ENCODE data around the gene BSND.

Gene BSND

GRCh38 chr1:54995835-54996234, 2.9 kb upstream of the BSND start:
- TF ChIP-seq EZH2phosphoT487 (IDR thresholded peaks at IDR 0.05; ENCODE audit: low read depth) (no peak), CTCF (IDR thresholded peaks at IDR 0.05; ENCODE audit: low read depth, low read length) (no peak)
- H3K4me2 ChIP-seq (ENCODE audit: low read length), result peak overlapping the region; percentile 79
- H3K4me1 ChIP-seq (ENCODE audit: low read length), result 0 out of 2 replicates have a peak, but pooled peaks cover 3% of the 10 kb centered on the region
- no peak overlapping the region; the same call in 1 of the 2 replicates for H2AFZ ChIP-seq (ENCODE audit: low read depth, low read length)
- no peaks in the 10 kb centered on the region for H4K20me1 ChIP-seq (ENCODE audit: insufficient read depth, low read length)
- H3K79me2 ChIP-seq (ENCODE audit: low read length), result no peaks in the 10 kb centered on the region
- no peaks in the 10 kb centered on the region for H3K36me3 ChIP-seq (replicated peaks; ENCODE audit: low read depth, low read length)
- H3K27ac ChIP-seq (ENCODE audit: low read length), result no peak overlapping the region
- H3K27me3 ChIP-seq (ENCODE audit: low read depth, low read length), result peaks cover 12% of the 10 kb centered on the region; the same call in 1 of the 2 replicates
- no peaks in the 10 kb centered on the region for H3K9me3 ChIP-seq (ENCODE audit: insufficient read depth, low read length)
- H3K4me3 ChIP-seq (ENCODE audit: low read length), result 0 out of 2 replicates have a peak overlapping the region, but pooled peaks have one; percentile 46
- no peak overlapping the region for H3K9ac ChIP-seq (ENCODE audit: low read length)

GRCh38 chr1:54996359-54996868, 2.3 kb upstream of the BSND start:
- Histone ChIP-seq H3K27ac (ENCODE audit: low read length) (no peak overlapping the region), H3K36me3 (replicated peaks; ENCODE audit: low read depth, low read length) (no peaks in the 10 kb centered on the region), H2AFZ (ENCODE audit: low read depth, low read length) (no peak overlapping the region; the same call in 1 of the 2 replicates), H3K79me2 (ENCODE audit: low read length) (no peaks in the 10 kb centered on the region), H4K20me1 (ENCODE audit: insufficient read depth, low read length) (no peaks in the 10 kb centered on the region), H3K27me3 (ENCODE audit: low read depth, low read length) (peaks cover 12% of the 10 kb centered on the region; the same call in 1 of the 2 replicates), H3K9ac (ENCODE audit: low read length) (no peak overlapping the region), H3K4me2 (ENCODE audit: low read length) (peak overlapping the region; percentile 79), H3K9me3 (ENCODE audit: insufficient read depth, low read length) (no peaks in the 10 kb centered on the region), H3K4me3 (ENCODE audit: low read length) (peak overlapping the region; percentile 46; the same call in 1 of the 2 replicates), H3K4me1 (ENCODE audit: low read length) (0 out of 2 replicates have a peak, but pooled peaks cover 3% of the 10 kb centered on the region)
- TF ChIP-seq EZH2phosphoT487 (IDR thresholded peaks at IDR 0.05; ENCODE audit: low read depth) (no peak), CTCF (IDR thresholded peaks at IDR 0.05; ENCODE audit: low read depth, low read length) (peak; percentile 69)

- Histone ChIP-seq H3K4me3 (ENCODE audit: low read length) (no peak overlapping the region), H3K4me1 (ENCODE audit: low read length) (0 out of 2 replicates have a peak, but pooled peaks cover 3% of the 10 kb centered on the region), H4K20me1 (ENCODE audit: insufficient read depth, low read length) (no peaks in the 10 kb centered on the region), H3K4me2 (ENCODE audit: low read length) (peak overlapping the region; percentile 79), H3K27ac (ENCODE audit: low read length) (no peak overlapping the region), H3K27me3 (ENCODE audit: low read depth, low read length) (peaks cover 12% of the 10 kb centered on the region; the same call in 1 of the 2 replicates), H3K9ac (ENCODE audit: low read length) (no peak overlapping the region), H3K9me3 (ENCODE audit: insufficient read depth, low read length) (no peaks in the 10 kb centered on the region), H3K79me2 (ENCODE audit: low read length) (no peaks in the 10 kb centered on the region), H3K36me3 (replicated peaks; ENCODE audit: low read depth, low read length) (no peaks in the 10 kb centered on the region), H2AFZ (ENCODE audit: low read depth, low read length) (no peak overlapping the region)
- TF ChIP-seq CTCF (IDR thresholded peaks at IDR 0.05; ENCODE audit: low read depth, low read length) (no peak), EZH2phosphoT487 (IDR thresholded peaks at IDR 0.05; ENCODE audit: low read depth) (no peak)
Measured at GRCh38 chr1:54996869-54997710, 1.6 kb upstream of the BSND start.

GRCh38 chr1:54997711-54997986, 1.1 kb upstream of the BSND start:
- Histone ChIP-seq H3K4me3 (ENCODE audit: low read length) (no peak overlapping the region), H3K79me2 (ENCODE audit: low read length) (no peaks in the 10 kb centered on the region), H3K36me3 (replicated peaks; ENCODE audit: low read depth, low read length) (no peaks in the 10 kb centered on the region), H2AFZ (ENCODE audit: low read depth, low read length) (no peak overlapping the region), H3K4me2 (ENCODE audit: low read length) (no peak overlapping the region), H3K27ac (ENCODE audit: low read length) (no peak overlapping the region), H3K4me1 (ENCODE audit: low read length) (0 out of 2 replicates have a peak, but pooled peaks cover 3% of the 10 kb centered on the region), H4K20me1 (ENCODE audit: insufficient read depth, low read length) (no peaks in the 10 kb centered on the region), H3K9ac (ENCODE audit: low read length) (no peak overlapping the region), H3K27me3 (ENCODE audit: low read depth, low read length) (peaks cover 12% of the 10 kb centered on the region; the same call in 1 of the 2 replicates), H3K9me3 (ENCODE audit: insufficient read depth, low read length) (no peaks in the 10 kb centered on the region)
- TF ChIP-seq CTCF (IDR thresholded peaks at IDR 0.05; ENCODE audit: low read depth, low read length) (no peak), EZH2phosphoT487 (IDR thresholded peaks at IDR 0.05; ENCODE audit: low read depth) (no peak)
